Stimulated activated CD4-positive, alpha-beta T cell treated with anti-CD3 and anti-CD28 coated beads, Interleukin-4, amount 100 ng/mL, for 1 hour (primary cell): Measurements from ENCODE around the gene CCL2.

Experiments used
- DNase-seq: peaks from one replicate; pipeline ENCODE4 v3.0.0-alpha.2; 2020

CCL2 gene

DNA sequence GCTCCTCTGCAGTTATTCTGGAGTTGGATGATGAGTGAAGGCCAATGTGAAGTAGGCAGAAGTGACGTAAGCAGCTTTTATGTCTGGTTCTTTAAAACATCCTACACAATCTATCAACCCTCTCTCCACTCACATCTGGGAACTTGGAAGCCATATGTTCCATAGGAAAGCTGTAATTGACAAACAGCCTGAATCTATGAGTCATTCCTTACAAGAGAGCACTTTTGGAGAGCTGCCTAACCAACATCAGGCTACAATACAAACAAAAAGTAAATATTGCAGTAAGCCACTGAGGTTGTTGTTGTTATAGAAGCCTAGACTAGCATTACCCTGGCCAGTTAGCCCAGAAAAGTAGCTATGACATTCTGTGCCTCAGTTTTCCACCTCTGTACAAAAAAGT lies 20.8 kb downstream of the CCL2 start:
- DNase-seq, result no peak

DNA sequence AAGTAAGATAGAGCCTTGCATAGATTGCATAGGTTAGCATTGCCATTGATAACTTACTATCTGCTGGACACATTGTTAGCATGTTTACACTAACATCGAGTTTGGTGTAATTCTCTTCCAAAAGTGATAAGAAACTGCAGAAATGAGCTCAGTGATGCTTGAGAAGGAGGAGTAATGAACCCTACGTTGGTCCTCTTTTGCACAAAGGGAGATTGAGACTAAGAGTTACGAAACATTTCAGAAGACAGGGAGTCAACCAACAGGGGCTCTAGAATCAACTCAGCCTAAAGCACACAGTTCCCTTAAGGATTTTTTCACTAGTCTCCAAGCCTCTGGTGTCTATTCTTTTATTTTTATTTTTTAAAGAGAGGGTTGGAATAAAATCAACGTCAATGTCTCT lies 21.7 kb downstream of the CCL2 start:
- no peak for DNase-seq

- DNase-seq, result no peak
Observed at GRCh38 chr17:34283571-34283970, 28.5 kb downstream of the CCL2 start.

- DNase-seq, result no peak
Observed at GRCh38 chr17:34285286-34285792, 30.3 kb downstream of the CCL2 start, which contains the start of gene CCL11. CCL11 (plus strand) TSS chr17:34285742; CDS start chr17:34285809, 67 bp downstream.

DNA sequence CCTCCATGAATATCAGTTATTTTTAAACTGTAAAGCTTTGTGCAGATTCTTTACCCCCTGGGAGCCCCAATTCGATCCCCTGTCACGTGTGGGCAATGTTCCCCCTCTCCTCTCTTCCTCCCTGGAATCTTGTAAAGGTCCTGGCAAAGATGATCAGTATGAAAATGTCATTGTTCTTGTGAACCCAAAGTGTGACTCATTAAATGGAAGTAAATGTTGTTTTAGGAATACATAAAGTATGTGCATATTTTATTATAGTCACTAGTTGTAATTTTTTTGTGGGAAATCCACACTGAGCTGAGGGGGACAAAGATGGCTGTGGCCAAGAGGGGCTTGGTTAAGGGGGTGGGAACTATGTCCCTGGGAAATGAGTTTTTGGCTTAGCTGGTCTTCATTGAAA lies 32.8 kb downstream of the CCL2 start:
- no peak for DNase-seq

DNA sequence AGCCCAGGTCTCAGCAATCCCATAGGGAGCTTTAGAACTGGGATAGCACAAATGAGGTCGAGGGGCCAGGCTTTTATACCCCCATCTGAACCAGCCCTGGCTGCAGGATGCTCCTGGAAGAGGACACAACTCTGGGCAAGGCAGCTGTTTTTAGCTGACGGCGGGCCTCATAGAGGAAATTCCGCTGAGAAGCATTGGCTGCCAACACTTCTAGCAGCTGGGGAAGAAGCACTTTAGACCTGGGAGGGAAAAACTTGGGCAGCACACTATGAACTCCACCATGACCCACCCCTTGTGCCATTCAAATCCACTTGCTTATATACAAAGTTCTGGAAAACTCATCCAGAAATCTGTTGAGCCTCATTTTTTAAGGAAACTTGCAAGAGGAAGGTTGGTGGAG lies 35.5 kb downstream of the CCL2 start:
- no peak for DNase-seq

- no peak for DNase-seq
Observed at GRCh38 chr17:34291721-34292348, 36.8 kb downstream of the CCL2 start.

GRCh38 chr17:34299027-34299426 lies 43.9 kb downstream of the CCL2 start:
- no peak for DNase-seq

DNA sequence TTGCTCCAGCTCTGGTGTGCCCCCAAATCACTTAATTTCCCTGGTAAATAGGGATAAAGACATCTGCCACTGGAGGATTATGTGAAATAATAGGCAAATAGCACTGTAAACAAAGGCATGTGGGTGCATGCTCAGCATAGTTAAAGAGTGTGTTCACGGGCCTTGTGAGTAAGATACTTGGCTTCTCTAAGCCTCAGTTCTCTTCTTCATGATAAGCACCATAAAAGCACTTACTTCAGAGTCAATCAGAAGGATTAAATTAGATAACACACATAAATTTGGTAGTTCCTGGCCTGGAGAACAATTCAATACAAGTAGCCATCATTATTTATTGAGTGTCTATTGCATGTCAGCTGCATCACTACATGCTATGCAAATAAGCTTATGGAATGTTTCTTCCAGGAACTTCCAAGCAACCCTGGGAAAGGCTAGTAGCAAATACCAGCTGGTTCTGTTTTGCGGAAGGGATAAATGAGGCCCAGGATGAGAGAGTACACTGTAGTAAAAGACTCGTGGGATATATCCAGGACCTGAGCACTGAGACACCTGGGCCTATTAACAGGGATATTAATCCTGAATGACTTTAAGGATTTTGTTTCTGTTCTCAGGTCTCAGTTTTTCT lies 45.0 kb downstream of the CCL2 start:
- DNase-seq, result no peak

DNA sequence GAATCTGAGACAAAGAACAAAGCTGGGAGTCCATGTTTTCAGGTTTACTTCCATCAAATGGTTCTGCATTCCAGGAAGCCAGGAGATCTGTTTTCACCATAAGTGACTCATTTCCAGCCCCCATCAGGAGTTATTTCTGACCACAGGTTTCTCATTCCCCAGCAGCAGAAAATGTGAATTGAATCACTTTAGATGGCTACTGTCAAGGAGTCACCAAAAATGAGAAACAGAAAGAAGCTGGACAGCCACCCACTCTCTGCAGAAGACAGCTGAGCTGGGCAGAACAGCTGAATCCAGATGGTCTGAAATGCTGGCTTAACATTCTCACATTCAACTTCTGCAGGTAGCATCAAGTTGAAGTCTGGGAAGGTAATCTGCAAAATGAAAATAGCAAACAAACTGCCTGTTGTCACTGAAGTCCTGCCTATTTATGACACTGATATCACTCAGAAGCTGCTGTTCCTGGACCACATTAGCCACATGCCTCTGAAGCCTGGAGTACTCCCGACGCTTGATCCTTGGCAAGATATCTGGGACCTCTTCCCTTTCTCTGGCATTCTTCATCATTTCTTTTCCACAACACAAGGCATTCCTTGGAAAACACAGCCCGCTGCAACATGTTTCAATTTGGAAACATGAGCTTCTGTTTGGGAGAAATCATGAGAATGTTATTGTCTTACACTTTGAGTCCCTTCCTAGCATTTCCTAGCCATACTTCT lies 45.7 kb downstream of the CCL2 start:
- no peak for DNase-seq

- no peak for DNase-seq
Observed at GRCh38 chr17:34301986-34302385, 46.9 kb downstream of the CCL2 start.

GRCh38 chr17:34302636-34303035 lies 47.6 kb downstream of the CCL2 start:
- DNase-seq, result no peak

GRCh38 chr17:34303606-34304005 lies 48.5 kb downstream of the CCL2 start:
- DNase-seq, result no peak

DNA sequence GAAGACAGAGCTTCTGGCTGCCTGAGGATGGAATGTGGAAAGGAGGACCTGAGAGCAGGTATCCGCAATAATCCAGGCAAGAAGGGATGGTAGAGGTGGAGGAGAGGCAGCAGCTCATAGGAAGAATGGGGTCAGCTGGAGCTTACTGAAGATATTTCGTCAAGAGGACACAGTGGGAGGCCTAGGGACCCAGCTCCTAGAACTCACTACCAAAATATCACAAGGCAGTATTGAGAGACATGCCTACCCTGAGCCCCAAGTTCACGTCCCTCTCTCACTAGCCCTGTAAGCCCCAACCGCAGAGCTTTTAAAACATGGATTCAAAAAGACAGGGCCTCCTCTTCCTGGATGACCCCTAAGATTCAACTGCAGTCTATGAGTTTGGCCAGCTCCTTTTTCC lies 50.0 kb downstream of the CCL2 start:
- no peak for DNase-seq

GRCh38 chr17:34305606-34306005 lies 50.5 kb downstream of the CCL2 start:
- DNase-seq, result no peak

DNA sequence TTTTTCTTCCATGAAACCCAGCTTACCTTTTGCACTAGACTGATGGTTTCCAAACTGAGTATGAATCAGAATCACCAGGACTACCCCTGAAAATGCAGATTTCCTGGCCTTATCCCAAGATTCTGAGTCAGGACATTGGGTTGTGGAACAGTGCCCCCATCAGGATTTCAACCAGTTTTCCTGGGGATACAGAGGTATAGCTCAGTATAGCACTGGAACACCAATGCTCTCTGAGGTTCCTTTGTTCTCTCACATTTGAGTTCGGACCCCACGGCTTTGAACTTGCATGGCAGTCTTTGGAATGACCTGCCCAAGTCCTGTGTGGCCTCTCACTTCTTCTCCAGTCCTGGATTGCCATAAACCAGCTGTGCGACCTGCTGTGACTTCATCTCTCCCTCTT lies 51.4 kb downstream of the CCL2 start:
- DNase-seq, result no peak
